ENCODE data around the gene MARK2. TPM values are rescaled to one million over a fixed set of nuclear protein-coding genes. Genes with fewer than 3 reads are reported as not detected.
A peak's percentile ranks its signal among the peaks of the same experiment; 100 is the strongest.

Gene MARK2
- total RNA-seq, 6 experiments from 2014 or later = 26.4 to 29.9 (median 27.9) TPM

- Mint-ChIP-seq H3K4me1 (ENCODE audit: low read depth) (no peaks in the 10 kb centered on the region), H3K27me3 (ENCODE audit: insufficient read depth) (peaks cover 3% of the 10 kb centered on the region), H3K4me3 (no peak overlapping the region), H3K36me3 (ENCODE audit: low read depth) (peaks cover 21% of the 10 kb centered on the region; the same call in 1 of the 2 replicates), H3K27ac (no peak overlapping the region), H3K9me3 (no peaks in the 10 kb centered on the region)
- peak; percentile 58 for TF ChIP-seq CTCF (IDR thresholded peaks at IDR 0.05)
- no peak for DNase-seq
These were observed 62.8 kb downstream of the MARK2 start for GRCh38 chr11:63901660-63902059.

- no peak for TF ChIP-seq CTCF (IDR thresholded peaks at IDR 0.05)
- Mint-ChIP-seq H3K36me3 (ENCODE audit: low read depth) (peaks cover 11% of the 10 kb centered on the region; the same call in 1 of the 2 replicates), H3K27ac (peak overlapping the region; percentile 36; the same call in 1 of the 2 replicates), H3K27me3 (ENCODE audit: insufficient read depth) (peaks cover 3% of the 10 kb centered on the region), H3K4me1 (ENCODE audit: low read depth) (no peaks in the 10 kb centered on the region), H3K9me3 (no peaks in the 10 kb centered on the region), H3K4me3 (no peak overlapping the region)
- no peak for DNase-seq
These were observed 65.0 kb downstream of the MARK2 start for GRCh38 chr11:63903884-63904283.

- H3K36me3 Mint-ChIP-seq (ENCODE audit: low read depth) = peaks cover 11% of the 10 kb centered on the region; the same call in 1 of the 2 replicates
- H3K27me3 Mint-ChIP-seq (ENCODE audit: insufficient read depth) = peaks cover 3% of the 10 kb centered on the region
- no peaks in the 10 kb centered on the region for H3K4me1 Mint-ChIP-seq (ENCODE audit: low read depth)
These were observed 65.8 kb downstream of the MARK2 start for GRCh38 chr11:63904743-63905142.

GRCh38 chr11:63905179-63905578, 66.3 kb downstream of the MARK2 start:
- no peak overlapping the region for H3K4me3 Mint-ChIP-seq
- H3K36me3 Mint-ChIP-seq (ENCODE audit: low read depth) = peaks cover 11% of the 10 kb centered on the region; the same call in 1 of the 2 replicates
- H3K9me3 Mint-ChIP-seq = no peaks in the 10 kb centered on the region
- DNase-seq = no peak
- no peaks in the 10 kb centered on the region for H3K4me1 Mint-ChIP-seq (ENCODE audit: low read depth)
- peak overlapping the region; percentile 56 for H3K27ac Mint-ChIP-seq
- no peak for TF ChIP-seq CTCF (IDR thresholded peaks at IDR 0.05)
- H3K27me3 Mint-ChIP-seq (ENCODE audit: insufficient read depth) = peaks cover 3% of the 10 kb centered on the region

More at GRCh38 chr11:63904743-63905142, 65.8 kb downstream of the MARK2 start:
- TF ChIP-seq CTCF (IDR thresholded peaks at IDR 0.05) = no peak
- Mint-ChIP-seq H3K4me3 (no peak overlapping the region), H3K9me3 (no peaks in the 10 kb centered on the region), H3K27ac (no peak overlapping the region)
- no peak for DNase-seq

- peak overlapping the region; percentile 46; the same call in 1 of the 2 replicates for H3K27ac Mint-ChIP-seq
- H3K4me3 Mint-ChIP-seq = no peak overlapping the region
- H3K27me3 Mint-ChIP-seq (ENCODE audit: insufficient read depth) = peaks cover 3% of the 10 kb centered on the region
- no peak for TF ChIP-seq CTCF (IDR thresholded peaks at IDR 0.05)
- H3K4me1 Mint-ChIP-seq (ENCODE audit: low read depth) = no peaks in the 10 kb centered on the region
- no peaks in the 10 kb centered on the region for H3K9me3 Mint-ChIP-seq
- no peak for DNase-seq
- H3K36me3 Mint-ChIP-seq (ENCODE audit: low read depth) = peaks cover 6% of the 10 kb centered on the region; the same call in 1 of the 2 replicates
These were observed 67.2 kb downstream of the MARK2 start for GRCh38 chr11:63906087-63906486.
